GM23248 (cell line): ENCODE data around the gene PROC. TPM values are rescaled to one million over a fixed set of nuclear protein-coding genes. Genes with fewer than 3 reads are reported as not detected.

ENCODE experiments used
- DNase-seq: peaks from one replicate; pipeline ENCODE4 v3.0.0-alpha.2; 2015
- H2AFZ ChIP-seq: fragments of 200-600 bp; sonication (generic); 2 replicates; pipeline ENCODE4 v1.6.1; 2016; ENCODE audit warnings: antibody characterized with exemption
- H3F3A ChIP-seq: fragments of 200-600 bp; sonication (generic); 2 replicates; pipeline ENCODE4 v1.6.1; 2016; ENCODE audit warnings: mild to moderate bottlenecking, antibody characterized with exemption, mixed run types; ENCODE audit not compliant: insufficient read depth
- H3K27ac ChIP-seq: fragments of 200-600 bp; sonication (generic); 2 replicates; pipeline ENCODE4 v1.5.1; 2016; ENCODE audit warnings: mild to moderate bottlenecking
- H3K27me3 ChIP-seq: fragments of 200-600 bp; sonication (generic); replicated peaks from 2 replicates; pipeline ENCODE4 v1.6.1; 2016; ENCODE audit warnings: mild to moderate bottlenecking; ENCODE audit not compliant: insufficient read depth
- H3K36me3 ChIP-seq: fragments of 200-600 bp; sonication (generic); 2 replicates; pipeline ENCODE4 v1.6.1; 2016; ENCODE audit warnings: low read depth, mild to moderate bottlenecking
- H3K4me1 ChIP-seq: fragments of 200-600 bp; sonication (generic); 2 replicates; pipeline ENCODE4 v1.6.1; 2016; ENCODE audit warnings: mild to moderate bottlenecking; ENCODE audit not compliant: insufficient read depth
- H3K4me2 ChIP-seq: fragments of 200-600 bp; sonication (generic); one replicate; pipeline ENCODE4 v1.6.1; 2016; ENCODE audit warnings: mild to moderate bottlenecking; ENCODE audit not compliant: unreplicated experiment
- H3K4me3 ChIP-seq: fragments of 200-600 bp; sonication (generic); 2 replicates; pipeline ENCODE4 v1.5.1; 2016; ENCODE audit warnings: mild to moderate bottlenecking
- H3K79me2 ChIP-seq: fragments of 200-600 bp; sonication (generic); 2 replicates; pipeline ENCODE4 v1.6.1; 2016; ENCODE audit warnings: mild to moderate bottlenecking; ENCODE audit not compliant: insufficient read depth
- H3K9ac ChIP-seq: fragments of 200-600 bp; sonication (generic); 2 replicates; pipeline ENCODE4 v1.6.1; 2016; ENCODE audit warnings: mild to moderate bottlenecking
- H3K9me2 ChIP-seq: fragments of 200-600 bp; sonication (generic); 2 replicates; pipeline ENCODE4 v1.6.1; 2016; ENCODE audit warnings: mixed run types, mild to moderate bottlenecking, moderate library complexity; ENCODE audit not compliant: insufficient read depth
- H3K9me3 ChIP-seq: fragments of 200-600 bp; sonication (generic); one replicate; pipeline ENCODE4 v1.6.1; 2017; ENCODE audit warnings: low read depth
- H4K20me1 ChIP-seq: fragments of 200-600 bp; sonication (generic); 2 replicates; pipeline ENCODE4 v1.6.0; 2016; ENCODE audit not compliant: insufficient read depth
- EZH2 ChIP-seq: fragments of 200-600 bp; sonication (generic); IDR thresholded peaks from 2 replicates; pipeline ENCODE4 v1.6.1; 2018; ENCODE audit warnings: antibody characterized with exemption, mild to moderate bottlenecking; ENCODE audit not compliant: insufficient read depth, poor library complexity, severe bottlenecking
- EZH2phosphoT487 ChIP-seq: fragments of 200-600 bp; sonication (generic); IDR thresholded peaks from 2 replicates; pipeline ENCODE4 v1.6.1; 2018; ENCODE audit warnings: antibody characterized with exemption, moderate library complexity, mild to moderate bottlenecking, low read depth; ENCODE audit not compliant: insufficient read depth
- WGBS, 2 experiments: methylation state at CpG; one replicate each; pipeline ENCODE4 v1.1.6; 2015 to 2017; ENCODE audit warnings: low lambda C conversion rate in 2 of 2, low coverage in 1 of 2; ENCODE audit errors: missing lambda C conversion rate in 2 of 2; 5-methylcytosine and 5-hydroxymethylcytosine counted together
- in situ Hi-C: fragments of 300-500 bp; cut with MboI; formaldehyde crosslinking; loops from 2 replicates; pipeline ENCODE4 v1.15.0; 2020
- polyA plus RNA-seq: library from polyadenylated mRNA; unstranded; fragments of >200 nt; fragmentation: Nextera tagmentation; extraction: Ambion mirVana; gene quantifications from 2 replicates; pipeline ENCODE4 v1.2.1, GENCODE V29; 2016
- total RNA-seq: library from RNA; depleted of rRNA; stranded (reverse); fragments of >200 nt; shearing (Covaris generic); gene quantifications from 2 replicates; pipeline ENCODE4 v1.2.3, GENCODE V29; 2014

PROC gene
- total and polyA plus RNA-seq, 2 experiments from 2014 or later, result not detected

- Histone ChIP-seq H4K20me1 (no peaks in the 10 kb centered on the region), H3K9me2 (no peaks in the 10 kb centered on the region), H3K4me2 (no peak overlapping the region), H3K9me3 (no peaks in the 10 kb centered on the region), H3K9ac (no peak overlapping the region), H3K79me2 (no peaks in the 10 kb centered on the region), H3K4me3 (no peak overlapping the region), H3F3A (no peaks in the 10 kb centered on the region), H3K4me1 (peaks cover 31% of the 10 kb centered on the region), H3K27ac (no peak overlapping the region), H3K27me3 (no peaks in the 10 kb centered on the region), H3K36me3 (no peaks in the 10 kb centered on the region), H2AFZ (no peak overlapping the region)
- TF ChIP-seq EZH2phosphoT487 (no peak), EZH2 (no peak)
- in situ Hi-C loops, result no loop called here
- WGBS, 2 experiments, result 60 to 61% methylated on average over 11 of the region's 11 CpGs
- DNase-seq, result peak; percentile 39
Measured at GRCh38 chr2:127401757-127402695, 16.2 kb upstream of the PROC start.

- Histone ChIP-seq H3K9me3 (no peaks in the 10 kb centered on the region), H4K20me1 (no peaks in the 10 kb centered on the region), H2AFZ (no peak overlapping the region), H3K79me2 (no peaks in the 10 kb centered on the region), H3K27ac (no peak overlapping the region), H3K9ac (no peak overlapping the region), H3K4me1 (peaks cover 31% of the 10 kb centered on the region), H3K27me3 (no peaks in the 10 kb centered on the region), H3K4me2 (no peak overlapping the region), H3K4me3 (no peak overlapping the region), H3K9me2 (no peaks in the 10 kb centered on the region), H3K36me3 (no peaks in the 10 kb centered on the region), H3F3A (no peaks in the 10 kb centered on the region)
- DNase-seq, result no peak
- in situ Hi-C loops, result no loop called here
- whole genome bisulfite sequencing, 2 experiments, result 82 to 83% methylated on average over 3 of the region's 3 CpGs
- TF ChIP-seq EZH2, result no peak
- no peak for TF ChIP-seq EZH2phosphoT487
Measured at GRCh38 chr2:127403460-127403859, 14.8 kb upstream of the PROC start.

- Histone ChIP-seq H3K36me3 (no peaks in the 10 kb centered on the region), H4K20me1 (no peaks in the 10 kb centered on the region), H3K9ac (no peak overlapping the region), H3K79me2 (no peaks in the 10 kb centered on the region), H3K4me1 (peaks cover 27% of the 10 kb centered on the region), H3F3A (peaks cover 10% of the 10 kb centered on the region), H3K4me2 (no peak overlapping the region), H3K9me2 (no peaks in the 10 kb centered on the region), H3K4me3 (no peak overlapping the region), H3K27ac (no peak overlapping the region), H2AFZ (no peak overlapping the region), H3K9me3 (no peaks in the 10 kb centered on the region), H3K27me3 (no peaks in the 10 kb centered on the region)
- DNase-seq, result no peak
- 91 to 93% methylated on average over 7 of the region's 7 CpGs for WGBS, 2 experiments
- in situ Hi-C loops, result no loop called here
- no peak for TF ChIP-seq EZH2
- no peak for TF ChIP-seq EZH2phosphoT487
Measured at GRCh38 chr2:127404466-127405254, 13.6 kb upstream of the PROC start.

- no peaks in the 10 kb centered on the region for H3K9me2 ChIP-seq
- H3K79me2 ChIP-seq, result no peaks in the 10 kb centered on the region
- TF ChIP-seq EZH2 (no peak), EZH2phosphoT487 (no peak)
- H3K27ac ChIP-seq, result no peak overlapping the region
- peaks cover 16% of the 10 kb centered on the region for H3F3A ChIP-seq
- H3K4me3 ChIP-seq, result no peak overlapping the region
- no peaks in the 10 kb centered on the region for H3K9me3 ChIP-seq
- no peaks in the 10 kb centered on the region for H3K36me3 ChIP-seq
- H3K4me2 ChIP-seq, result no peak overlapping the region
- no peak overlapping the region for H2AFZ ChIP-seq
- in situ Hi-C loops, result no loop called here
- peaks cover 32% of the 10 kb centered on the region for H3K4me1 ChIP-seq
- no peak for DNase-seq
- H4K20me1 ChIP-seq, result no peaks in the 10 kb centered on the region
- H3K27me3 ChIP-seq, result no peaks in the 10 kb centered on the region
- H3K9ac ChIP-seq, result no peak overlapping the region
- WGBS, 2 experiments, result 77 to 90% methylated on average over 3 of the region's 3 CpGs
Measured at GRCh38 chr2:127405255-127405610, 13.0 kb upstream of the PROC start.
